PC-9 (cell line): ENCODE data around the gene DAND5.

ENCODE experiments used
- CTCF ChIP-seq: fragments of 200-600 bp; sonication (generic); conservative IDR thresholded peaks from 2 replicates; pipeline ENCODE4 v1.6.1; 2017; ENCODE audit warnings: mixed run types, antibody characterized with exemption, mild to moderate bottlenecking, moderate library complexity
- EZH2 ChIP-seq: fragments of 200-600 bp; sonication (generic); IDR thresholded peaks from 2 replicates; pipeline ENCODE4 v1.8.0; 2017; ENCODE audit warnings: antibody characterized with exemption, low read depth

- no peak for TF ChIP-seq CTCF
- no peak for TF ChIP-seq EZH2
These were observed 13.7 kb downstream of the DAND5 start for GRCh38 chr19:12983091-12983490.
